Measurements from ENCODE around the gene ABI2.
"Not testable (repeated sequence)": the region's sequence is repeated elsewhere in the genome, so short reads cannot be mapped to it uniquely, and the experiment has no call there.

Gene ABI2

DNA sequence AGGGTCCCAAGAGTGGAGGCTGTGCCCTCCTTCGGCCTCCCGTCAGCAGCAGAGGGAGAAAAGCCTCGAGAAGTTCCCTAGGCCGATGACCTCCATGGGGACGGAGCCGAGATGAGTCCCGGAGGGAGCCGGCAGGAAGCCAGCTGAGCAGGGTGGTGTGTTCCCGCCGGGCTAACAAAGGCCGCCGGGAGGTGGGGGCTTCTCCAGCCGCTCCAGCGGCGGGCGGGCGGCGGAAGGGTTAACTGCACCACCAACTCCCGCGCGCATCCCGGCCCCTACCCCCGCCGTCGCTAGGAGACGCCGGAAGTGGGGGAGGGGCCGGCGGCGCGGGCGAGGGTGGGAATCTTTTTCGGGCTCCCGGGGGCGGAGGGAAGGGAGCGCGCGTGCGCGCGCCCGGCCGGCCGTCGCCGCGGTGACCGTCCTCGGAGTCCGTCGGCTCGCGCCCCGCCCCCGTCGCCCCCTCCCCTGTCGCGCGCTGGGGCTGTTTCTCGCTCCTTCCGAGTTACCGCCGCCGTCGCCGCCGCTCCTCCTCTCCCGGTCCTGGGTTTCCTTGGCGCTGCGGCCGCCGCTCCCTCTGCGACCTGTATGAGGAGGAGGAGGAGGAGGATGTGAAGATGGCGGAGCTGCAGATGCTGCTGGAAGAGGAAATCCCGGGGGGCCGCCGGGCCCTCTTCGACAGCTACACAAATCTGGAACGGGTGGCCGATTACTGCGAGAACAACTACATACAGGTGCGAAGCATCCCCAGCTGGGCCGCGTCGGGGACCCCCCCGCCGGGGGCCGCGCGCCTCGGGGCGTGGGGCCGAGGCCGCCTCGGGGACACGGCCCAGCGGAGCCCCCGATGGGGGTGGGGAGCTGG is at the start of gene ABI2:
Gene ABI2, plus strand, starts transcription at position 494 of the 859 bp plus-strand sequence. Its CDS starts 121 bp downstream, at position 615.
- peak; percentile 94 for DNase-seq

DNA sequence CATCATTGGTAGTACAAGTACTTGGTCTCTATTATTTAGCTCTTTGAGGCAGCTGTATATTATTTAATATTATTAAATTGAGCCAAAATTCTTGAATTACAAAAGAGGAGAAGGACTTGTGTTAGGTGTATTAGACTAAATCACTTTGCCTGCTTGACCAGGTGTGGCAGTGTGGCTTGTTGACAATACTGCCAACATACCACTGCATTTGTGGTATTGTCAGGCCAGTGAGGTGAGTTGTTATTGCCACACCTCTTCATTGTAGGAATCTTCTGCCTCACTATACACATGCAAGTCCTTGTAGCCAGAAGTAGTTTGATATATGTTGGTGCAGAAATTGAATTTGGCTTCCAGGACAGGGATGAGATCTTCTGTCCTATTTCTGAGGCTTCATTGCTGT is 48.9 kb upstream of the ABI2 start:
- DNase-seq, result no peak

DNA sequence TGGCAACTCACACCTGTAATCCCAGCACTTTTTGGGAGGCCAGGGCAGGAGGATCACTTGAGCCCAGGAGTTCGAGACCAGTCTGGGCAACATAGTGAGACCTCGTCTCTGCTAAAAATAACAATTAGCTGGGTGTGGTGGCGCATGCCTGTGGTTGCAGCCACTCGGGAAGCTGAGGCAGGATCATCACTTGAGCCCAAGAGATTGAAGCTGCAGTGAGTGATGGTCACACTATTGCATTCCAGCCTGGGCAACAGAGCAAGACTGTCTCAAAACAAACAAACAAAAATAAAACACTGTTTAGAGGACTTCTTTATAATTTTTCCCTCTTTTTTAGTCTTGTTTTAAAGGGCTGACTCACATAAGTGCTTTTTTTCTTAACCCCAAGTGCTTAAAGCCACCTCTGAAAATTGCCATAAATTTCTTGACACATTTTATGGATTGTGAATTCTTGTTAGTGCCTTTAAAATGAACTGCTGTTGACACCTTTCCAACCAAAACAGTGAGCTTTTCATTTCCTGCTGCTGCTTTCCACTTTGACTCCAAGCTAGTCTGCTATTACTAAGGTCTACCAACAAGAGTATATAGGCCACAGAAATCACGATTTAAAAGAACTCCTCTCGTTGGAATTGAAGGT is 47.6 kb upstream of the ABI2 start:
- no peak for DNase-seq

DNA sequence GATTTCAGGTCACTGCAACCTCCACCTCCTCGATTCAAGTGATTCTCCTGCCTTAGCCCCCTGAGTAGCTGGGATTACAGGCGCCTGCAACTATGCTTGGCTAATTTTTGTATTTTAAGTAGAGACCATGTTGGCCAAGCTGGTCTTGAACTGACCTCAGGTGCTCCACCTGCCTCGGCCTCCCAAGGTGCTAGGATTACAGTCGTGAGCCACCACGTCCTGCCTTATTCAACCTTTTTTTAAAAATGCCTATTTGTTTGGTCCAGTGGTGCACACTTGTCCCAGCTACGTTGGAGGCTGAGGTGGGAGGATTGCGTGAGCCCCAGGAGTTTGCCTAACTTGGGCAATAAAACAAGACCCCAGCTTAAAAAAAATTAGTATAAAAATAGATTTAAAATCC is 46.1 kb upstream of the ABI2 start:
- DNase-seq, result no peak

DNA sequence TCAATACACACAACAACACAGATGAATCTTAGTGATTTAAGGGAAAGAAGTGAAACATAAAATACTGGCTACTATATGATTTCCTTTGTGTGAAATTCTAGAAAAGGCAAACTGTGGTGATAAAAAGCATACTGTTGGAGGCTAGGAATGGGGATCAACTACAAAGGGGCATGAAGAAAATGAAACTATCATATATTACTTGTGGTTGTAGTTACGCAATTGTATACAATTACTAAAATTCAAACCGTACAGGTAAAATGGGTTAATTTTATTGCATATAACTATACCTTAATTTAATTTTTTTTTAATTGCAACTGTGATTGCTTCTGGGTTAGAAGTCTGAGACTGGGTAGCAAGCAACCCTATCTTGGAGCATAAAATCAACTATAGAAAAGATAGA is 41.7 kb upstream of the ABI2 start:
- no peak for DNase-seq

DNA sequence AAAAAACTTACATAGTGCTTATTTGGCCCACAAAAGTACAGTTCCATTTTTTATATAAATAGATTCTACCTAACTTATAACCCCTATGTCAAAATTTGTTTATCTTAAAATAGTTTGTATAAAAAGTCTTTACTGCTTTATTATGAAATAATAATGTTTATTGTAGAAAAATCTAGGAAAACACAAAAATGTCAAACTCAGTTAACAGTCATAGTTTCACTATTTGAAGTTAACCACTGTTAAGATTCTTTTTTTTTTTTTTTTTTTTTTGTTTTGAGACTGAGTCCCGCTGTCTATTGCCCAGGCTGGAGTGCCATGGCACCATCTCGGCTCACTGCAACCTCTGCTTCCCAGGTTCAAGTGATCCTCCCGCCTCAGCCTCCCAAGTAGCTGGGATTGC is 26.5 kb upstream of the ABI2 start:
- DNase-seq, result no peak

DNA sequence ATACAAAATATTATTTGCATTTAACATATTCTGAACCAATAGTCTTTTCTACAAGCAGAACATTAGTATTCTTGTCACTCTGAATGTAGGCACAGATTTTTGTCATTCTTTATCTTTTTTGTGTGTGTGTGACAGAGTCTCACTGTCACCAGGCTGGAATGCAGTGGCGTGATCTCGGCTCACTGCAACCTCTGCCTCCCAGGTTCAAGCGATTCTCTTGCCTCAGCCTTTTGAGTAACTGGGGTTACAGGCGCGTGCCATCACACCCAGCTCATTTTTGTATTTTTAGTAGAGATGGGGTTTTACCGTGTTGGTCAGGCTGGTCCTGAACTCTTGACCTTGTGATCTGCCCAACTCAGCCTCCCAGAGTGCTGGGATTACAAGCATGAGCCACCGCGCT is 25.6 kb upstream of the ABI2 start:
- DNase-seq, result not testable (repeated sequence)

DNA sequence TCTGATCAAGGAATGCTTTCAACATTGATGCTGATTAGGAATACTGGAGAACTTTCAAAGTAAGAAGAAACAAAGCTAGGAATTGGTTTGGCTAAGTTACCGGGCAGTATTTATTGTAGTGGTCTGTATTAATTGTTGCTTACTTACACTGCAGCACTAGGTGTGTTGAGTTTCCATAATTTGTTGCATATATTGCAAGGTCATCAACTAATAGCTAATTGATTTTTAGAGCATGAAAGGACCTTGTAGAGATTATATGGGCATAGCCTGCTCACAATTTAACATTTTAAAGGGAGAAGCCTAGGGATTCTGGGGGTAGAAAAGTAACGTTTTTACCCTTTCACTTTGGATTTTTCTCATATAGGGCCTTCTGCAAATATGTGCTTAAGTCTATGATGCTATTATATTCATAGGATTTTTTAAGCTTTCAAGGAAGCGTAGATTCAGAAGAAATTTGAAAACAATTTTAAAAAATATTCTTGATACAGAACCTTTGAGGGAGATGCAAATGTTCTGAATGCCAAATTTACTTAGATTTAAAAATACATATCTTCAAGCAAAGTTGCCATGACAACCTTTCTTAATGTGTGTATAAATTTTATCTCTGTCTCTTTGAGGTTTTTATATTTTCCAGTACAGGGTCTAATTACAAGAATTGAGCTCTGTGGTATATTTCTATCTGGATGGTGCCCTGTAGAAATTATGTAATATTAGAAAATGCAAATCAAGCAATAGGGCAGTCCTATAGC is 17.3 kb upstream of the ABI2 start:
- no peak for DNase-seq

DNA sequence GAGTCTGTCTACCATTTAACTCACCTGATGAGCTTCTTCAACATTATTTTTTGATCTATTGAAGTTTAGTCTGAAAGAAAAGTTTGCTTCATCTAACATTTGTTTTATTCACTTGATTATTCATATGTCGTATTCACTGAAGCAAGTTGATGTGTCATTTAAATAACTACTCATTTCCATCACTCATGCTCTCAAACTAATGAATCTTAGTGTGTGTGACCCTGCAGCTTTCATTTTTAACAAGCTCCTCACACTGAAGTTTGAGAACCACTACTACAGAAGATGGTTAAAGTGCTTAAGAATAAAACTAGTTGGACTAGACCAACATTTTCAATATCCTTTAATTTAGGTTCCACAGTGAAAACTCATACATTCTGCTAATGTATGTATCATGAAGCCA is 1.8 kb upstream of the ABI2 start:
- no peak for DNase-seq

DNA sequence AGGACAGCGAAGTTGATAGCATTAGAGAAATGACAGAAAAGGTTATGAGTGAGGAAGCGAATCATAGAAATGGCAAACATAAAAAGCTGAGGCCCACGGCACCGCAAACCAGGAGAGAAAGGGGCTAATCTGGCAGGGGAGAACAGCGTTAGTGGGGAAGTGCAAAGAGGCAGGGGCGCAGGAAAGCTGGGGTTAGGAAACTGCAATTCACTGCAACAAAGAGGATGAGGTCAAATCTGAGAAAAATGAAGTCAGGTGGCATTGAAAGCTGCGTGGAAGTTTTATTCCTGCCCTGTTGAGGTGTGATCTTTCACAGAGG is 653 bp upstream of the ABI2 start:
- no peak for DNase-seq

DNA sequence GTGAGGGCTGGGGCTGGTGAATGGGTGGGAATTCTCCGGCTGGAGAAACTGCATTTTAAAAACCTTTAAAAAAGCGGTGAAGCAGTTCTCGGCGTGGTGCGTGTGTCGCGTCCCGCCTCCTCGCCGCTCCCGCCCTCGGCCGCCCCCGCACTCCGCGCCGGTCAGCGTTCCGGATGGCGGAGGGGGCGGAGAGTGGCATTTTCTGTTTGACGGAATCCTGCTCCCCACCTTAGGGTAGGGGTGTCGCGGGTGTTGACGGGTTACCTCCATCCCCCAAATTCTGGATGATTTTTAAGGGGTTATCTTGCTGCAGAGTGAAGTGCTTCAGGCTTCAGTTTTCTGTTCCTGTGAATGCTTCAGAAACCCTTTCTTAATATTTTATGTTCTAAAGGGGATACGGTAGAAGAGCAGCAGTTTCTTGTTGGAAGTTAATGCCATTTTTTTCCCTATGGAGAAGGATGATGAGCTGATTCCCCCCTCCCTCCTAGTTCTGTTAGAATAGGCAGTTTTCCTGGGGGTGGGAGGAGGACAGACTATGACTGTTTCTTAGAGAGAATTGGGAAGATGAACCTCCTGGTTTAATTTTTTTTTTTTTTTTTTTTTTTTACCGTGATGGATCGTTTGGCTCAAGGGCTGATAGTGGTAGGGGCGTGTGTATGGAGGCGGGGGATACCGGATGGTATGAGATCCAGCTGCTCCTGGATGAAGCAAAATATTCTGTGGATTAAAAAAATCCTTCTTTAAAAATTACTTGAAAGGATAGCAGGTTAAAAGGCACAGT is 756 bp downstream of the ABI2 start:
- peak; percentile 33 for DNase-seq

DNA sequence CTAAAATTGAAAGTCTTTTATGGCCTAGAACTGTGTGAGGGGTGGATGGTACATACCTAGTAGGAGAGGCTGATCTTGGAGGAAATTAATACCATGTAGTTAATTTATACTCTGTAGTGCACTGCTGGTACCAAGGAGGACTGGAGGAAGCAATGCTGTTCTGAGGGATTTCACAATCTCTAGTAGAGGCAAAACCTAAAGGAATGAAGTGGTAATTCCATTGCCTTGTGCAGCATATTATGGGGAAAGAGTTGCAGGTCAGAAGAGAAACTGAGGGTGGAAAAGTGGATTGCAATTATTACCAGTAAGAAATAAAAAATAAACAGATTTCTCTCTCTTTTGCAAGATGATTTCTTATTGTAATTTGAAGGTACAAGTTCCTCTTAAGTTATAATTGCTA is 2.2 kb downstream of the ABI2 start:
- no peak for DNase-seq

DNA sequence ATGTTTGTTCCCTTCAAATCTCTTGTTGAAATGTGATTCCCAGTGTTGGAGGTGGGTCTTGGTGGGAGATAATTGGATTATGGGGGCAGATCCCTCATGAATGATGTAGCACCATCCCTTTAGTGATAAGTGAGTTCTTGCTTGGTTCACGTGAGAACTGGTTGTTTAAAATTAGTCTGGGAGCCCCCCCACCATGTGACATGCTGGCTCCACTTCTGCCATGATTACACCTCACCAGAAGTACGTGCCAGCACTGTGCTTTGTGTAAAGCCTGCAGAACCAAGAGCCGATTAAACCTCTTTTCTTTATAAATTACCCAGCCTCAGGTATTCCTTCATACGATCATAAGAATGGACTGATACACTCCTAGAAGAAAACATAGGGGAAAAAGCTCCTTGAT is 10.1 kb downstream of the ABI2 start:
- no peak for DNase-seq

DNA sequence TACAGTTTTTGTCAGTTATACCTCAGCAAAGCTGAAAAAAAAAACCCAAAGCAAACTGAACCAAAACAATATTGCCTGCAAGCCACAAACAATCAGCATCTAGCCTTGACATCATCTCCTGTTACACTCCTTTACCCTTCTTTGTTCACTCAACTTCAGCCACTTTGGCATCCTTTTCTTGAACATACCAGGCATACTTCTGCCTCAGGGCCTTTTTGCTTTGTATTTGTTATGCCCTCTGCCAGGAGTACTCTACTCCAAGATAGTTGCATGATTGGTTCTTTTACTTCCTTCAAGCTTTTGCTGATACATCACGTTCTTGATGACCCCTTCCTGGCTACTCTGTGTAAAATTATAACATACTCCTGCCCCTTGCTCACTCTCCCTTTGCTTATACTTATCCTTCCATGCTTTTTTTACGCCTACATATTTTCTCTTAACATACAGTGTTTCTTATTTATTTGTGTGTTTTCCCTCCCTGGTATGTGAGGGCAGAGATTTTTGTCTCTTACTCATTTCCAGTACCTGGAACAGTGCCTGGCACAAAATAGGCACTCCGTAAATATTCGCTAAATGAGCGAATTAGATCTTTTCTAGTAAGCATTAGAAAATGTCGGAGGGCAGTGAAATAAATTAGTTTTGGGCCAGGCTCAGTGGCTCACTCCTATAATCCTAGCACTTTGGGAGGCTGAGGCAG is 12.7 kb downstream of the ABI2 start:
- no peak for DNase-seq

DNA sequence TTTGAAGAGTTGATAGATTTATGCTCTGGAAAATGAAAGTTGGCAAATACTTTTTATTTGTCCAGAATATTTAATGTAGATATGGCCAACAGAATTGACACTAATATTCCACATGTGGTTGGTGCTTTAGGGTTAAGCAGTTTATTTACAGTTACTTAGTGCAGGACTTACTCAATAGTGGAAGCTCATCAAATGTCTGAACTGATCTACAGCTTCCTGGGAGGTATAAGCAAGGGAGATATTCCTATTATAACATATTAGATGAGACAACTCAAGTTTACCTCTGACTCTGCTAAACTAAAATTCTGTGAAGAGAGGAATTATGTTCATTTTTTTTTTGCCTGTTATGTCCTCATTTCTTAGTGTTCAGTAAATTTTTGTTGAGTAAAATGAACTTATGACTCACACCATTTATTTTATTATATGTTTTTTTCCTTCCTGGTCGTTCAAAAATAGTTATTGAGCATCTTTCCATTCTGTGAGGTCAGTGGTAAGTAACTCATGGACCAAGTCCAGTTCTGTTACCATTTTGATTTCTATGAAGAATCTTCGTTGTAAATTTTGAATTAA is 13.6 kb downstream of the ABI2 start:
- DNase-seq, result no peak

DNA sequence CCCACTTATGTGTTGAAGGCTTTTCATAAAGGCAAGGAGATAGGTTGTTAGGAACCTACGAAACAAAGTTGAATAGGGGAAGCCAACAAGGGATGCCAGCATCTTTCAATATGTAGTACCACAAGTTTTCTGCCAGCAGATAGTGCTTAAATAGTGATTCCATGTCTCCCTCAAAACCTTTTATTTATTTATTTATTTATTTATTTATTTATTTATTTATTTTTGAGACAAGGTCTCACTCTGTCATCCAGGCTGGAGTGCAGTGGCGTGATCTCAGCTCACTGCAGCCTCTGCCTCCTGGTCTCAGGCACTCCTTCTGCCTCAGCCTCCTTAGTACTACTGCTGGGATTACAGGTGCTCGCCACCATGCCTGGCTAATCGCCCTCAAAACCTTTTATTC is 14.2 kb downstream of the ABI2 start:
- not testable (repeated sequence) for DNase-seq

DNA sequence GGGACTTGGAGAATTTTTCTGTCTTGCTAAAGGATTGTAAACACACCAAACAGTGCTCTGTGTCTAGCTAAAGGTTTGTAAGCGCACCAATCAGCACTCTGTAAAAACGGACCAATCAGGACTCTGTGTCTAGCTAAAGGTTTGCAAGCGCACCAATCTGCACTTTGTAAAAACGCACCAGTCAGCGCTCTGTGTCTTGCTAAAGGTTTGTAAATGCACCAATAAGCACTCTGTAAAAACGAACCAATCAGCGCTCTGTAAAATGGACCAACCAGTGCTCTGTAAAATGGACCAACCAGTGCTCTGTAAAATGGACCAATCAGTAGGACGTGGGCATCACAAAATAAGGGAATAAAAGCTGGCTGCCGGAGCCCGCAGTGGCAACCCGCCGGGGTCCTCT is 16.5 kb downstream of the ABI2 start:
- no peak for DNase-seq

DNA sequence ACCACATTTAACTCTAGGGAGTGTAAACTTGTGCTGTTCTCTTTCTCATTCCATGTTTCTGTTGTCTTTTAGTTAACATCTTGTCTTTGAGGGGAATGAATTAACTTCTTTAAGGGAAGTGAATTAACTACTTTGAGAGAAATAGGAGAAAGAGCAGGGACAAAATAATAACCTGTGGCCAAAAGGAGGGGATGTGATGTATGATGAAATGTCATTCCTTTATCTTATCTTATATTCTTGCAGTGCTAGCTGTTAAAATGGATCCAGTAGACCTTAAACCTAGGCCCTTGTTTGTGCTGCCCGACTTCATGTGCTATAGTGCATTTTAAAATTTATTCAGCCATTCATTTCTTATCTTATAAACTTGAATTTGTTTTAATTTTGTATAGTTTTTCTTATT is 18.4 kb downstream of the ABI2 start:
- DNase-seq, result no peak

DNA sequence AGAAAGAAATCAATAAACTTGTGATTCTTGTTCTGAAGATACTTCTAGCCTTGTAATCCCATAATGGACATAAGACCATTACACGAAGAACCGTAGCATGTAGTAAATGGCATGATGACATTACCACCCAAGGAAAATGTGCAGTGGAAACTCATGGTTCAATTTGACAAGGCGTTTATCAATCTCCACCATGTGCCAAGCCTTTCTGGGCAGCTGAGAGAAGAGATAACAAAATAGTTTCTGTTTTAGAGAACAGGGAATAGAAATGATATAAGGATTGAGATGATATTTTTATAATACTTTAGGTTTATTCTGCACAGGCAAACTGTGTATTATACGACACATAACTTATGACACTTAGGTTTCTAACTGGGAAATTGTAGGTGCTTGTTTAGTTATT is 19.2 kb downstream of the ABI2 start:
- no peak for DNase-seq

DNA sequence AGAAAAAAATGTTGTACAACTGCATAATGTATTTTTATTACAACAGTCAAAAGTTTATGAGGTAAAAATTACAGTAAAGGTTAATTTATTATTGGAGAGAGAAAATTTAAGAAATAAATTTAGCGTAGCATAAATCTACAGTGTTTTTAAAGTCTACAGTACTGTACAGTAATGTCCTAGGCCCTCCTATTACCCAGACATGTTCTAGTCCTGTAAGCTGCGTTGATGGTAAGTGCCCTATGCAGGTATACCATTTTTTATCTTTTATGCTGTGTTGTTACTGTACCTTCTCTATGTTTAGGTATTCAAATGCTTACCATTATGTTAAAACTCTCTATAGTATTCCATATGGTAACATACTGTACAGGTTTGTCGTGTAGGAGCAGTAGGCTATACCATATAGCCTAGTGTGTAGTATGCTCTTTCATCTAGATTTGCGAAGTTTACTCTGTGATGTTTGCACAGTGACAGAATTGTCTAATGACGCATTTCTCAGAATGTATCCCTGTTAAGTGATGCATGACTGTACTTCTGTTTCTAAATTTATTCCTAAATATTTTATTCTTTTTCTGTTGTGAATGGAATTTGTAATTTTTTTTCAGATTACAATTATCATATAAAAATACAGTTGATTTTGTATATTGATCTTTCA is 24.5 kb downstream of the ABI2 start:
- peak; percentile 34 for DNase-seq

DNA sequence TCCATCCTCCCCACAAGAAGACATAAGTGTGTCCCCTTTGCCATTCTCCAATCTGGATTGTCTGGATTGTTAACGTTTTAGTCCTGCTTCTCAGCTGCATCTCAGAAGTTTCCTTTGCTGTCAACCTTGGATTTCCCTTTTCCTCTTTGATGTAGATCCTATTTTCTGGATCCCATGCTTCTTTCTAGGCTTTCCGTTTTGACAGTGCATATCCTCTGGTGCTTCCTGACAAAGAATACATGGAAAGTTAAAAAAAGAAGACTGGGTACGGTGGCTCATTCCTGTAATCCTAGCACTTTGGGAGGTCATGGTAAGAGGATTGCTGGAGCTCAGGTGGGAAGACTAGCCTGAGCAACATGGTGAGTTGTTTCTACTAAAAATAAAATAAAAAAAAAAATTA is 26.8 kb downstream of the ABI2 start:
- no peak for DNase-seq

DNA sequence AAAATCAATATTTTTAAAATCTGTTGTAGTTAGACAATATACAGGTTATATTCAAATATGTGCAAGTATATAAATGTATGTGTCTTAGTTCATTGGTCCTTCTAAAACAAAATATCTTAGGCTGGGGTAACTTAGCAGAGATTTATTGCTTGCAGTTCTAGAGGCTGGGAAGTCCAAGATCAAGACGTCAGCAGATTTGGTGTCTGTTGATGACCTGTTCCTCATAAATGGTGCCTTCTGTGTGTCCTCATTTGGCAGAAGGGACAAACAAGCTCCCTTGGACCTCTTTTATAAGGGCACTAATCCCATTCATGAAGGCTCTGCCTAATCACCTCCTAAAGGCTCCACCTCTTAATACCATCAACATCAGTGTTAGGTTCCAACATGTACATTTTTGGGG is 31.3 kb downstream of the ABI2 start:
- no peak for DNase-seq

All from NCI-H345 (cell line).